Hepatocyte (in vitro differentiated cells): Measurements from ENCODE around the gene PCGF5. TPM values are rescaled to one million over a fixed set of nuclear protein-coding genes. Genes with fewer than 3 reads are reported as not detected.

ENCODE experiments used
- DNase-seq: peaks from one replicate; pipeline ENCODE4 v3.0.0-alpha.2; 2016; ENCODE audit warnings: low spot score
- H2AFZ ChIP-seq: fragments of 200-600 bp; sonication (generic); 2 replicates; pipeline ENCODE4 v1.6.0; 2016; ENCODE audit warnings: antibody characterized with exemption, mild to moderate bottlenecking
- H3K27ac ChIP-seq: fragments of 200-600 bp; sonication (generic); 2 replicates; pipeline ENCODE4 v1.5.1; 2016; ENCODE audit warnings: mild to moderate bottlenecking
- H3K27me3 ChIP-seq: fragments of 200-600 bp; sonication (generic); 2 replicates; pipeline ENCODE4 v1.6.1; 2016
- H3K36me3 ChIP-seq: fragments of 200-600 bp; sonication (generic); replicated peaks from 2 replicates; pipeline ENCODE4 v1.5.1; 2016; ENCODE audit warnings: low read depth; ENCODE audit not compliant: insufficient read depth
- H3K4me1 ChIP-seq: fragments of 200-600 bp; sonication (generic); 2 replicates; pipeline ENCODE4 v1.5.1; 2016; ENCODE audit warnings: mild to moderate bottlenecking, moderate library complexity; ENCODE audit not compliant: insufficient read depth
- H3K4me2 ChIP-seq: fragments of 200-600 bp; sonication (generic); 2 replicates; pipeline ENCODE4 v1.6.0; 2016
- H3K4me3 ChIP-seq: fragments of 200-600 bp; sonication (generic); 2 replicates; pipeline ENCODE4 v1.5.1; 2016; ENCODE audit warnings: mild to moderate bottlenecking
- H3K79me2 ChIP-seq: fragments of 200-600 bp; sonication (generic); 2 replicates; pipeline ENCODE4 v1.6.0; 2017; ENCODE audit warnings: mild to moderate bottlenecking
- H3K9me2 ChIP-seq: fragments of 200-600 bp; sonication (generic); replicated peaks from 2 replicates; pipeline ENCODE4 v1.6.0; 2017; ENCODE audit warnings: mild to moderate bottlenecking; ENCODE audit not compliant: insufficient read depth
- H3K9me3 ChIP-seq: fragments of 200-600 bp; sonication (generic); 2 replicates; pipeline ENCODE4 v1.5.1; 2016; ENCODE audit warnings: low read depth, mild to moderate bottlenecking
- H4K20me1 ChIP-seq: fragments of 200-600 bp; sonication (generic); 2 replicates; pipeline ENCODE4 v1.6.0; 2016; ENCODE audit warnings: mild to moderate bottlenecking; ENCODE audit not compliant: insufficient read depth, poor library complexity, severe bottlenecking
- EZH2 ChIP-seq: fragments of 200-600 bp; sonication (generic); IDR thresholded peaks from 2 replicates; pipeline ENCODE4 v1.6.1; 2016; ENCODE audit warnings: antibody characterized with exemption, mild to moderate bottlenecking, borderline replicate concordance
- EZH2phosphoT487 ChIP-seq: fragments of 200-600 bp; sonication (generic); IDR thresholded peaks from one replicate; pipeline ENCODE4 v1.6.1; 2018; ENCODE audit warnings: antibody characterized with exemption, mild to moderate bottlenecking, low read depth, moderate library complexity; ENCODE audit not compliant: unreplicated experiment, severe bottlenecking
- WGBS: methylation state at CpG from one replicate; pipeline ENCODE4 v1.1.6; 2016; ENCODE audit warnings: low lambda C conversion rate; ENCODE audit errors: missing lambda C conversion rate; 5-methylcytosine and 5-hydroxymethylcytosine counted together
- polyA plus RNA-seq: library from polyadenylated mRNA; unstranded; fragments of >200 nt; fragmentation: Nextera tagmentation; extraction: Ambion mirVana; gene quantifications from 2 replicates; pipeline ENCODE4 v1.2.1, GENCODE V29; 2016
- total RNA-seq: library from RNA; depleted of rRNA; stranded (reverse); fragments of >200 nt; gene quantifications from 2 replicates; pipeline ENCODE4 v1.2.3, GENCODE V29; 2014
- TF ChIP-seq, protein P1 (sequence below): fragments of 200-600 bp; sonication (generic); IDR thresholded peaks from 2 replicates; pipeline ENCODE4 v1.5.1; 2016; ENCODE audit warnings: antibody characterized with exemption, mild to moderate bottlenecking; ENCODE audit not compliant: poor library complexity

PCGF5 gene
- total and polyA plus RNA-seq, 2 experiments from 2014 or later = 32.1 to 38.7 TPM

DNA sequence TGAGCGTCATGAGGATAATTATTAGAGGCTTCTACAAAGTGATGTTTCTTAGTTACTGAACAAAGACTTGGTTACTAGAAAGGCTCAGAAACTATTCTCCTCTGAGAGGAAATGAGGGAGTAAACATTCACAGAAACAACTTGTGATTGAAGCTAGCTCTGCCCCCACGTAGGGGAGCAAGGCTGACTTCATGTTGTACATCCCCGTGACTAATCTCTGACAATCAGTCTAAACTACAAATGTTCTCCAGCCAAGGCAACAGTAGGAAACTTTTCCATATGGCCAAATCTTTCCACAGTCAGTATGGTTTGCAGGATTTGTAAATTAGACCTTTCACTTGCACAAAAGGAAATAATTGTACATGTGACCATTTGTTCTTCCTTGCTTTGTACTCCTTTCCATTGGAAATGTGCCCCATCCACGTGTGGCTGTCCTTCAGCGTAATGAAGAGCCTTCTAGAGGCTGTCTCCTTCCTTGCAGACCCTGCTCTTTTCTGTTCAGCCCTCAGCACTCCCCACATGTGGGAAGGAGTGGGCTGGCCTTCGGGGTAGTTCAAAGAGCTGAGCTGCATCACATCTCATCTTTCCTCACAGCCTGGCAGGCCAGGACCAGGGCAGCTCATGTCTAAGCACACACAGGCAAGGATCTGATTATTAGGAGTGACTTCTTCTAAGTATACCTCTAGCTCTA is 93.5 kb downstream of the PCGF5 start:
- H2AFZ ChIP-seq = no peak overlapping the region
- H3K4me2 ChIP-seq = no peak overlapping the region
- WGBS = 61% methylated on average over 6 of the region's 6 CpGs

GRCh38 chr10:91316486-91316885 is 96.0 kb downstream of the PCGF5 start:
- Histone ChIP-seq H3K4me1 (no peaks in the 10 kb centered on the region), H4K20me1 (no peaks in the 10 kb centered on the region), H3K9me2 (no peaks in the 10 kb centered on the region), H3K27me3 (no peaks in the 10 kb centered on the region), H3K9me3 (no peaks in the 10 kb centered on the region), H3K79me2 (no peaks in the 10 kb centered on the region), H3K36me3 (no peaks in the 10 kb centered on the region), H2AFZ (no peak overlapping the region), H3K4me3 (no peak overlapping the region), H3K27ac (peak overlapping the region; percentile 3), H3K4me2 (no peak overlapping the region)
- TF ChIP-seq, protein P1, sequence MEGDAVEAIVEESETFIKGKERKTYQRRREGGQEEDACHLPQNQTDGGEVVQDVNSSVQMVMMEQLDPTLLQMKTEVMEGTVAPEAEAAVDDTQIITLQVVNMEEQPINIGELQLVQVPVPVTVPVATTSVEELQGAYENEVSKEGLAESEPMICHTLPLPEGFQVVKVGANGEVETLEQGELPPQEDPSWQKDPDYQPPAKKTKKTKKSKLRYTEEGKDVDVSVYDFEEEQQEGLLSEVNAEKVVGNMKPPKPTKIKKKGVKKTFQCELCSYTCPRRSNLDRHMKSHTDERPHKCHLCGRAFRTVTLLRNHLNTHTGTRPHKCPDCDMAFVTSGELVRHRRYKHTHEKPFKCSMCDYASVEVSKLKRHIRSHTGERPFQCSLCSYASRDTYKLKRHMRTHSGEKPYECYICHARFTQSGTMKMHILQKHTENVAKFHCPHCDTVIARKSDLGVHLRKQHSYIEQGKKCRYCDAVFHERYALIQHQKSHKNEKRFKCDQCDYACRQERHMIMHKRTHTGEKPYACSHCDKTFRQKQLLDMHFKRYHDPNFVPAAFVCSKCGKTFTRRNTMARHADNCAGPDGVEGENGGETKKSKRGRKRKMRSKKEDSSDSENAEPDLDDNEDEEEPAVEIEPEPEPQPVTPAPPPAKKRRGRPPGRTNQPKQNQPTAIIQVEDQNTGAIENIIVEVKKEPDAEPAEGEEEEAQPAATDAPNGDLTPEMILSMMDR = no peak
- TF ChIP-seq EZH2 (no peak), EZH2phosphoT487 (no peak)
- DNase-seq = no peak
- 69% methylated on average over 2 of the region's 2 CpGs for WGBS

More for the DNA sequence above, 93.5 kb downstream of the PCGF5 start:
- Histone ChIP-seq H3K27me3 (no peaks in the 10 kb centered on the region), H3K4me1 (no peaks in the 10 kb centered on the region), H3K9me2 (no peaks in the 10 kb centered on the region), H3K4me3 (no peak overlapping the region), H3K27ac (no peak overlapping the region), H3K9me3 (no peaks in the 10 kb centered on the region), H3K79me2 (no peaks in the 10 kb centered on the region), H4K20me1 (no peaks in the 10 kb centered on the region), H3K36me3 (no peaks in the 10 kb centered on the region)
- no peak for DNase-seq
- TF ChIP-seq EZH2 (no peak), EZH2phosphoT487 (no peak)
- TF ChIP-seq, protein P1 = no peak

DNA sequence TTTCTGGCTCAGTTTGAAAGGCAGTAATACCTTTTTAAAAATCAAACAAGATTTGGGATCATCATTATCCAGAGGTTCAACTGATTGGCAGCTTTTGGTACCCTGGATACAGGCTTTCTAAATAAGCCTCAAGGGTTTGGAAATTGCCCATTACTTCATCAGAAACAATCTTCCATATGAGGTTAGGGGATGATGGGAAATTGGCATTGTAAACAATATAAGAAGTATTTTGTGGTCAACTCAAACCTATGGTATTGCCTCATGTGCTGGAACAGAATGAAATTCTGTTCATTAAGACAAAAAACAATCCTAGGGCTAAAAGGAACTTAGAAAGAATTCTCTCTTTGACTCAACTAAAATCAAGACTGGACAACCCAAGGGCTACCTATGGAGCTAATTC is 97.1 kb downstream of the PCGF5 start:
- Histone ChIP-seq H3K9me2 (no peaks in the 10 kb centered on the region), H4K20me1 (no peaks in the 10 kb centered on the region), H3K4me2 (no peak overlapping the region), H3K4me1 (no peaks in the 10 kb centered on the region), H3K36me3 (no peaks in the 10 kb centered on the region), H3K27ac (no peak overlapping the region), H3K79me2 (no peaks in the 10 kb centered on the region), H3K27me3 (no peaks in the 10 kb centered on the region), H2AFZ (no peak overlapping the region), H3K4me3 (no peak overlapping the region), H3K9me3 (no peaks in the 10 kb centered on the region)
- TF ChIP-seq EZH2phosphoT487 (no peak), EZH2 (no peak)
- TF ChIP-seq, protein P1 = no peak
- DNase-seq = no peak
